ENCODE measurements around the gene C16orf92. TPM values are rescaled to one million over a fixed set of nuclear protein-coding genes. Genes with fewer than 3 reads are reported as not detected.

Gene C16orf92
- total and polyA plus RNA-seq, 2 of the 13 experiments (the other 11 are each of a cell fraction or from before 2014, with no cell fraction given): not detected

DNA sequence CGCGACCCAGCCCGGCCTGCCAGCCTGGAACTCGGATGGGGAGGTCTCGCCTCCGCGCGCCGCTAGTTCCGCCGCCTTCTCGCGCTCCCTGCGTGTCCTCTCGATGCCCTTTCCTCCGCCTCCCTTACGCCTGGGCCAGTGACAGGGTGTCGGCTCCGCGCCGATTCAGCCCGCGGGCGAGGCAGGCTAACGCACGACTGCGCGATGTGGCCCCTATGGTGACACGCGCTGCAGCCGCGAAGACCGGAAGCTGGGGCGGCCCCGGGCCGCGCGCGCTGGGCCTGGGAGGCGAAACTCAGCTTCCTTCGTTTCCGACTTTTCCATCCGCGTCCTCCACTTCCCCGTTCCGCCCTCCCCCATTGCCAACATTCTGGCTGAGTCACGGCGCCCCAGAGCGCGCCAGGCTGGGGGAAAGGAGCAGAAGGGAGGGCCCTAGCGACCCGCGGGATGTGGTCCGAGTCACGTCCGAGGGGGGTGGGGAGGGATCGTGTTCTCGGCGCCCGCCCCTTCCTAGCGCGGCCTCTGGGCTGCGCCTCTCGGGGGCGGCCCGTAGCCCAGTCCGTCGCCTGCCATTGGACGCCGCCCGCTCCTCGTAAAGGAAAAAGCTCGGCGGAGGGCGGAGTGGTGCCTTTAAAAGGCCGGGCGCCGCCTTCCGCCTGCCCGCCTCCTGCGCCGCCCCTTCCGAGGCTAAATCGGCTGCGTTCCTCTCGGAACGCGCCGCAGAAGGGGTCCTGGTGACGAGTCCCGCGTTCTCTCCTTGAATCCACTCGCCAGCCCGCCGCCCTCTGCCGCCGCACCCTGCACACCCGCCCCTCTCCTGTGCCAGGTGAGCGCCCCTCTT is 42.3 kb downstream of the C16orf92 start, which contains the start of gene ALDOA (continued):
- TF ChIP-seq, protein P1, sequence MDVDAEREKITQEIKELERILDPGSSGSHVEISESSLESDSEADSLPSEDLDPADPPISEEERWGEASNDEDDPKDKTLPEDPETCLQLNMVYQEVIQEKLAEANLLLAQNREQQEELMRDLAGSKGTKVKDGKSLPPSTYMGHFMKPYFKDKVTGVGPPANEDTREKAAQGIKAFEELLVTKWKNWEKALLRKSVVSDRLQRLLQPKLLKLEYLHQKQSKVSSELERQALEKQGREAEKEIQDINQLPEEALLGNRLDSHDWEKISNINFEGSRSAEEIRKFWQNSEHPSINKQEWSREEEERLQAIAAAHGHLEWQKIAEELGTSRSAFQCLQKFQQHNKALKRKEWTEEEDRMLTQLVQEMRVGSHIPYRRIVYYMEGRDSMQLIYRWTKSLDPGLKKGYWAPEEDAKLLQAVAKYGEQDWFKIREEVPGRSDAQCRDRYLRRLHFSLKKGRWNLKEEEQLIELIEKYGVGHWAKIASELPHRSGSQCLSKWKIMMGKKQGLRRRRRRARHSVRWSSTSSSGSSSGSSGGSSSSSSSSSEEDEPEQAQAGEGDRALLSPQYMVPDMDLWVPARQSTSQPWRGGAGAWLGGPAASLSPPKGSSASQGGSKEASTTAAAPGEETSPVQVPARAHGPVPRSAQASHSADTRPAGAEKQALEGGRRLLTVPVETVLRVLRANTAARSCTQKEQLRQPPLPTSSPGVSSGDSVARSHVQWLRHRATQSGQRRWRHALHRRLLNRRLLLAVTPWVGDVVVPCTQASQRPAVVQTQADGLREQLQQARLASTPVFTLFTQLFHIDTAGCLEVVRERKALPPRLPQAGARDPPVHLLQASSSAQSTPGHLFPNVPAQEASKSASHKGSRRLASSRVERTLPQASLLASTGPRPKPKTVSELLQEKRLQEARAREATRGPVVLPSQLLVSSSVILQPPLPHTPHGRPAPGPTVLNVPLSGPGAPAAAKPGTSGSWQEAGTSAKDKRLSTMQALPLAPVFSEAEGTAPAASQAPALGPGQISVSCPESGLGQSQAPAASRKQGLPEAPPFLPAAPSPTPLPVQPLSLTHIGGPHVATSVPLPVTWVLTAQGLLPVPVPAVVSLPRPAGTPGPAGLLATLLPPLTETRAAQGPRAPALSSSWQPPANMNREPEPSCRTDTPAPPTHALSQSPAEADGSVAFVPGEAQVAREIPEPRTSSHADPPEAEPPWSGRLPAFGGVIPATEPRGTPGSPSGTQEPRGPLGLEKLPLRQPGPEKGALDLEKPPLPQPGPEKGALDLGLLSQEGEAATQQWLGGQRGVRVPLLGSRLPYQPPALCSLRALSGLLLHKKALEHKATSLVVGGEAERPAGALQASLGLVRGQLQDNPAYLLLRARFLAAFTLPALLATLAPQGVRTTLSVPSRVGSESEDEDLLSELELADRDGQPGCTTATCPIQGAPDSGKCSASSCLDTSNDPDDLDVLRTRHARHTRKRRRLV (CRISPR knock-in tag; IDR thresholded peaks at IDR 0.05): peak; percentile 97
- TF ChIP-seq XRCC5 (optimal IDR thresholded peaks at IDR 0.05; ENCODE audit: low read length) (peak; percentile 91), ZNF619 (CRISPR knock-in tag; IDR thresholded peaks at IDR 0.05) (peak; percentile 97), MLLT10 (CRISPR knock-in tag; IDR thresholded peaks at IDR 0.05) (no peak), SKI (IDR thresholded peaks at IDR 0.05; ENCODE audit: partially characterized antibody) (peak; percentile 60), SP5 (CRISPR knock-in tag; IDR thresholded peaks at IDR 0.05; ENCODE audit: borderline replicate concordance, low read depth) (peak; percentile 92), ZNF660 (CRISPR knock-in tag; IDR thresholded peaks at IDR 0.05; ENCODE audit: borderline replicate concordance, low read depth) (peak; percentile 64; the same call in 1 of the 2 replicates), TCF12 (IDR thresholded peaks at IDR 0.05) (no peak), TCF12 (CRISPR knock-in tag; IDR thresholded peaks at IDR 0.05) (peak; percentile 98), FOXO1 (CRISPR knock-in tag; IDR thresholded peaks at IDR 0.05) (peak; percentile 68), ZNF850 (CRISPR knock-in tag; conservative IDR thresholded peaks at IDR 0.05) (no peak), HHEX (CRISPR knock-in tag; IDR thresholded peaks at IDR 0.05) (0 out of 2 replicates have a peak, but pooled peaks have one; percentile 23), ZNF441 (CRISPR knock-in tag; IDR thresholded peaks at IDR 0.05; ENCODE audit: borderline replicate concordance) (peak; percentile 92), ZNF251 (CRISPR knock-in tag; IDR thresholded peaks at IDR 0.05) (0 out of 2 replicates have a peak, but pooled peaks have one; percentile 83)
- TF ChIP-seq, protein P2, sequence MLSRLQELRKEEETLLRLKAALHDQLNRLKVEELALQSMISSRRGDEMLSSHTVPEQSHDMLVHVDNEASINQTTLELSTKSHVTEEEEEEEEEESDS (CRISPR knock-in tag; IDR thresholded peaks at IDR 0.05; ENCODE audit: borderline replicate concordance): peak; percentile 82; the same call in 1 of the 2 replicates
- TF ChIP-seq, protein P3, sequence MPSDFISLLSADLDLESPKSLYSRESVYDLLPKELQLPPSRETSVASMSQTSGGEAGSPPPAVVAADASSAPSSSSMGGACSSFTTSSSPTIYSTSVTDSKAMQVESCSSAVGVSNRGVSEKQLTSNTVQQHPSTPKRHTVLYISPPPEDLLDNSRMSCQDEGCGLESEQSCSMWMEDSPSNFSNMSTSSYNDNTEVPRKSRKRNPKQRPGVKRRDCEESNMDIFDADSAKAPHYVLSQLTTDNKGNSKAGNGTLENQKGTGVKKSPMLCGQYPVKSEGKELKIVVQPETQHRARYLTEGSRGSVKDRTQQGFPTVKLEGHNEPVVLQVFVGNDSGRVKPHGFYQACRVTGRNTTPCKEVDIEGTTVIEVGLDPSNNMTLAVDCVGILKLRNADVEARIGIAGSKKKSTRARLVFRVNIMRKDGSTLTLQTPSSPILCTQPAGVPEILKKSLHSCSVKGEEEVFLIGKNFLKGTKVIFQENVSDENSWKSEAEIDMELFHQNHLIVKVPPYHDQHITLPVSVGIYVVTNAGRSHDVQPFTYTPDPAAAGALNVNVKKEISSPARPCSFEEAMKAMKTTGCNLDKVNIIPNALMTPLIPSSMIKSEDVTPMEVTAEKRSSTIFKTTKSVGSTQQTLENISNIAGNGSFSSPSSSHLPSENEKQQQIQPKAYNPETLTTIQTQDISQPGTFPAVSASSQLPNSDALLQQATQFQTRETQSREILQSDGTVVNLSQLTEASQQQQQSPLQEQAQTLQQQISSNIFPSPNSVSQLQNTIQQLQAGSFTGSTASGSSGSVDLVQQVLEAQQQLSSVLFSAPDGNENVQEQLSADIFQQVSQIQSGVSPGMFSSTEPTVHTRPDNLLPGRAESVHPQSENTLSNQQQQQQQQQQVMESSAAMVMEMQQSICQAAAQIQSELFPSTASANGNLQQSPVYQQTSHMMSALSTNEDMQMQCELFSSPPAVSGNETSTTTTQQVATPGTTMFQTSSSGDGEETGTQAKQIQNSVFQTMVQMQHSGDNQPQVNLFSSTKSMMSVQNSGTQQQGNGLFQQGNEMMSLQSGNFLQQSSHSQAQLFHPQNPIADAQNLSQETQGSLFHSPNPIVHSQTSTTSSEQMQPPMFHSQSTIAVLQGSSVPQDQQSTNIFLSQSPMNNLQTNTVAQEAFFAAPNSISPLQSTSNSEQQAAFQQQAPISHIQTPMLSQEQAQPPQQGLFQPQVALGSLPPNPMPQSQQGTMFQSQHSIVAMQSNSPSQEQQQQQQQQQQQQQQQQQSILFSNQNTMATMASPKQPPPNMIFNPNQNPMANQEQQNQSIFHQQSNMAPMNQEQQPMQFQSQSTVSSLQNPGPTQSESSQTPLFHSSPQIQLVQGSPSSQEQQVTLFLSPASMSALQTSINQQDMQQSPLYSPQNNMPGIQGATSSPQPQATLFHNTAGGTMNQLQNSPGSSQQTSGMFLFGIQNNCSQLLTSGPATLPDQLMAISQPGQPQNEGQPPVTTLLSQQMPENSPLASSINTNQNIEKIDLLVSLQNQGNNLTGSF (CRISPR knock-in tag; IDR thresholded peaks at IDR 0.05): 0 out of 2 replicates have a peak, but pooled peaks have one; percentile 59
- TF ChIP-seq, protein P4, sequence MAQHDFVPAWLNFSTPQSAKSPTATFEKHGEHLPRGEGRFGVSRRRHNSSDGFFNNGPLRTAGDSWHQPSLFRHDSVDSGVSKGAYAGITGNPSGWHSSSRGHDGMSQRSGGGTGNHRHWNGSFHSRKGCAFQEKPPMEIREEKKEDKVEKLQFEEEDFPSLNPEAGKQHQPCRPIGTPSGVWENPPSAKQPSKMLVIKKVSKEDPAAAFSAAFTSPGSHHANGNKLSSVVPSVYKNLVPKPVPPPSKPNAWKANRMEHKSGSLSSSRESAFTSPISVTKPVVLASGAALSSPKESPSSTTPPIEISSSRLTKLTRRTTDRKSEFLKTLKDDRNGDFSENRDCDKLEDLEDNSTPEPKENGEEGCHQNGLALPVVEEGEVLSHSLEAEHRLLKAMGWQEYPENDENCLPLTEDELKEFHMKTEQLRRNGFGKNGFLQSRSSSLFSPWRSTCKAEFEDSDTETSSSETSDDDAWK (CRISPR knock-in tag; IDR thresholded peaks at IDR 0.05): no peak
